Stromal cell of bone marrow (primary cell): ENCODE data around the gene NKAIN2.
"Not testable (repeated sequence)": the region's sequence is repeated elsewhere in the genome, so short reads cannot be mapped to it uniquely, and the experiment has no call there.

Experiments
- DNase-seq: peaks from one replicate; pipeline ENCODE4 v3.0.0-alpha.2; 2012; ENCODE audit warnings: low read depth

NKAIN2 gene

GRCh38 chr6:123966618-123967017 lies 163.0 kb downstream of the NKAIN2 start:
- DNase-seq: no peak

GRCh38 chr6:123967905-123968304 lies 164.2 kb downstream of the NKAIN2 start:
- DNase-seq: no peak

- DNase-seq: no peak
Measured at GRCh38 chr6:123972600-123973294, 169.1 kb downstream of the NKAIN2 start.

- no peak for DNase-seq
Measured at GRCh38 chr6:123980311-123980710, 176.6 kb downstream of the NKAIN2 start.

GRCh38 chr6:123986938-123987337 lies 183.3 kb downstream of the NKAIN2 start:
- DNase-seq: no peak

GRCh38 chr6:123989918-123990317 lies 186.3 kb downstream of the NKAIN2 start:
- DNase-seq: not testable (repeated sequence)

- DNase-seq: no peak
Measured at GRCh38 chr6:123990376-123990775, 186.7 kb downstream of the NKAIN2 start.

- no peak for DNase-seq
Measured at GRCh38 chr6:123994168-123994567, 190.5 kb downstream of the NKAIN2 start.

- no peak for DNase-seq
Measured at GRCh38 chr6:123994891-123995635, 191.4 kb downstream of the NKAIN2 start.

GRCh38 chr6:123997223-123997622 lies 193.6 kb downstream of the NKAIN2 start:
- DNase-seq: no peak

GRCh38 chr6:124002377-124003081 lies 198.9 kb downstream of the NKAIN2 start:
- DNase-seq: peak; percentile 8

- no peak for DNase-seq
Measured at GRCh38 chr6:124007266-124007665, 203.6 kb downstream of the NKAIN2 start.

GRCh38 chr6:124008000-124008987 lies 204.6 kb downstream of the NKAIN2 start:
- DNase-seq: no peak

- DNase-seq: no peak
Measured at GRCh38 chr6:124008988-124009765, 205.5 kb downstream of the NKAIN2 start.

GRCh38 chr6:124010574-124010973 lies 206.9 kb downstream of the NKAIN2 start:
- no peak for DNase-seq

- no peak for DNase-seq
Measured at GRCh38 chr6:124011180-124011579, 207.5 kb downstream of the NKAIN2 start.

- not testable (repeated sequence) for DNase-seq
Measured at GRCh38 chr6:124022051-124022450, 218.4 kb downstream of the NKAIN2 start.

GRCh38 chr6:124022641-124023040 lies 219.0 kb downstream of the NKAIN2 start:
- no peak for DNase-seq

- DNase-seq: no peak
Measured at GRCh38 chr6:124026694-124027093, 223.0 kb downstream of the NKAIN2 start.

- no peak for DNase-seq
Measured at GRCh38 chr6:124027392-124027791, 223.7 kb downstream of the NKAIN2 start.

- no peak for DNase-seq
Measured at GRCh38 chr6:124028117-124028516, 224.5 kb downstream of the NKAIN2 start.
